GM06990 (cell line): ENCODE measurements around the gene LRRTM4.
"Not testable (repeated sequence)": the region's sequence is repeated elsewhere in the genome, so short reads cannot be mapped to it uniquely, and the experiment has no call there.

Experiments
- DNase-seq: peaks from one replicate; pipeline ENCODE4 v3.0.0-alpha.2; 2011; ENCODE audit not compliant: insufficient read length; ENCODE audit errors: extremely low read depth
- H3K27me3 ChIP-seq: replicated peaks from 2 replicates; pipeline ENCODE4 v1.6.0; 2011; ENCODE audit warnings: low read length; ENCODE audit not compliant: control insufficient read depth, insufficient read depth
- H3K36me3 ChIP-seq: 2 replicates; pipeline ENCODE4 v1.5.1; 2011; ENCODE audit warnings: low read length; ENCODE audit not compliant: control insufficient read depth, insufficient read depth
- H3K4me3 ChIP-seq: replicated peaks from 2 replicates; pipeline ENCODE4 v1.5.1; 2011; ENCODE audit warnings: low read depth, mild to moderate bottlenecking, control low read depth, low read length
- TF ChIP-seq, protein P1 (sequence below): IDR thresholded peaks from 2 replicates; pipeline ENCODE4 v1.5.1; 2011; ENCODE audit warnings: low read length, control low read depth, mild to moderate bottlenecking, inconsistent platforms; ENCODE audit not compliant: insufficient read depth, poor library complexity, severe bottlenecking

LRRTM4 gene

DNA sequence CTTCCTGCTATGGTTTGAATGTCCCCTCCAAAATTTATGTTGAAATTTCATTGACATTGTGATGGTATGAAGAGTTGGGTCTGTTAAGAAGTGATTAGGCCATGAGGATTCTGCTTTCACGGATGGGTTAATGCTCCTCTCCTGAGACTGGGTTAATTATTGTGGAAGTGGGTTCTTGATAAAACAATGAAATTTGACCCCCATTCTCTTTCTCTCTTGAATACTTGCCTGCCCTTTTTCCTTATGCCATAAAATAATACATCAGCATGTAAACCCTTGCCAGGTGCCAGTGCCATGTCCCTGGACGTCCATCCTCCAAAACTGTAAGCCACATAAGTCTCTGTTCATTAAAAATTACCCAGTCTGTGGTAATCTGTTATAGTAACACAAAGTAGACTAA, 352.8 kb downstream of the LRRTM4 start:
- Histone ChIP-seq H3K27me3 (no peaks in the 10 kb centered on the region), H3K36me3 (no peaks in the 10 kb centered on the region), H3K4me3 (no peak overlapping the region)
- no peak for DNase-seq
- TF ChIP-seq, protein P1, sequence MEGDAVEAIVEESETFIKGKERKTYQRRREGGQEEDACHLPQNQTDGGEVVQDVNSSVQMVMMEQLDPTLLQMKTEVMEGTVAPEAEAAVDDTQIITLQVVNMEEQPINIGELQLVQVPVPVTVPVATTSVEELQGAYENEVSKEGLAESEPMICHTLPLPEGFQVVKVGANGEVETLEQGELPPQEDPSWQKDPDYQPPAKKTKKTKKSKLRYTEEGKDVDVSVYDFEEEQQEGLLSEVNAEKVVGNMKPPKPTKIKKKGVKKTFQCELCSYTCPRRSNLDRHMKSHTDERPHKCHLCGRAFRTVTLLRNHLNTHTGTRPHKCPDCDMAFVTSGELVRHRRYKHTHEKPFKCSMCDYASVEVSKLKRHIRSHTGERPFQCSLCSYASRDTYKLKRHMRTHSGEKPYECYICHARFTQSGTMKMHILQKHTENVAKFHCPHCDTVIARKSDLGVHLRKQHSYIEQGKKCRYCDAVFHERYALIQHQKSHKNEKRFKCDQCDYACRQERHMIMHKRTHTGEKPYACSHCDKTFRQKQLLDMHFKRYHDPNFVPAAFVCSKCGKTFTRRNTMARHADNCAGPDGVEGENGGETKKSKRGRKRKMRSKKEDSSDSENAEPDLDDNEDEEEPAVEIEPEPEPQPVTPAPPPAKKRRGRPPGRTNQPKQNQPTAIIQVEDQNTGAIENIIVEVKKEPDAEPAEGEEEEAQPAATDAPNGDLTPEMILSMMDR: no peak

DNA sequence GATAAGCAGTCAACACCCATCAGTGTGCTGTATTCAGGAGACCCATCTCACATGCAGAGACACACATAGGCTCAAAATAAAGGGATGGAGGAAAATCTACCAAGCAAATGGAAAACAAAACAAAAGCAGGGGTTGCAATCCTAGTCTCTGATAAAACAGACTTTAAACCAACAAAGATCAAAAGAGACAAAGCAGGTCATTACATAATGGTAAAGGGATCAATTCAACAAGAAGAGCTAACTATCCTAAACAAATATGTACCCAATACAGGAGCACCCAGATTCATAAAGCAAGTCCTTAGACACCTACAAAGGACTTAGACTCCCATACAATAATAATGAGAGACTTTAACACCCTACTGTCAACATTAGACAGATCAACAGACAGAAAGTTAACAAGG, 358.2 kb downstream of the LRRTM4 start:
- not testable (repeated sequence) for DNase-seq, H3K36me3 ChIP-seq, H3K27me3 ChIP-seq, H3K4me3 ChIP-seq

DNA sequence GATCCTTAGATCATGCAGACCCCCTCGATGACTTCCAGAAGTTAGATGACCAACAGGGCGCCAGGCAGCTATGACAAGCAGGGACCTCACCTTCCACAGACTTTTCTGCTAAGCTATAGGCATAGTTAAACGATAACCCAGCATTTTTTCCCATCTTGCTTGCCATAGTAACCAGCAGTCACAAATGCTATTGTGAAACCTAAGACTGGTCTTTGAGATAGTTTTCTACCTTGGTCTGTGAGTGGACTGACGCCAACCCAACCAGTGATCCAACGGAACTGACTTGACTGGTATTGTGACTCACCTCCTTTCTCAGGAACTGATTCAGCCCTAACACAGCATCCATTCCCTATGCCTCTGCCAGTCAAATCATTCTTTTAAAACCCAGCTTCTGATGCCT, 361.2 kb downstream of the LRRTM4 start:
- DNase-seq: no peak
- TF ChIP-seq, protein P1: no peak
- H3K4me3 ChIP-seq: no peak overlapping the region

DNA sequence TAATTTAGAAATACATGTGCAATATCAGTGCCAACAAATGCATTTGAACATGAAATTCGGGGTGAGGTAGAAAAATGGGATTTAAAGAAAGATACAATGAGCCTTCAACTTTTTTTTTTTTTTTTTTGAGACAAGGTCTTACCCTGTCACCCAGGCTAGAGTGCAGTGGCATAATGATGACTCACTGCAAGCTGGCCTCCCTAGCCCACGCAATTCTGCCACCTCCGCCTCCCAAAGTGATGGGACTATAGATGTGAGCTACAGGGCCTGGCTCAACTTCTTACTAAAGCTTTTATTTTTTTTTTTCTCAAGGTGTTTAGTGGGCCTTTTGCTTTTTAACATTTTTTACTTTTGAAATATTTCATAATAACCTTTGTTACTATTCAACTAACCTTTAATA, 365.6 kb downstream of the LRRTM4 start:
- TF ChIP-seq, protein P1: no peak
- DNase-seq: no peak
- no peaks in the 10 kb centered on the region for H3K27me3 ChIP-seq
- H3K36me3 ChIP-seq: no peaks in the 10 kb centered on the region
- H3K4me3 ChIP-seq: no peak overlapping the region

More for the DNA sequence above, 361.2 kb downstream of the LRRTM4 start:
- H3K36me3 ChIP-seq: no peaks in the 10 kb centered on the region
- H3K27me3 ChIP-seq: no peaks in the 10 kb centered on the region

DNA sequence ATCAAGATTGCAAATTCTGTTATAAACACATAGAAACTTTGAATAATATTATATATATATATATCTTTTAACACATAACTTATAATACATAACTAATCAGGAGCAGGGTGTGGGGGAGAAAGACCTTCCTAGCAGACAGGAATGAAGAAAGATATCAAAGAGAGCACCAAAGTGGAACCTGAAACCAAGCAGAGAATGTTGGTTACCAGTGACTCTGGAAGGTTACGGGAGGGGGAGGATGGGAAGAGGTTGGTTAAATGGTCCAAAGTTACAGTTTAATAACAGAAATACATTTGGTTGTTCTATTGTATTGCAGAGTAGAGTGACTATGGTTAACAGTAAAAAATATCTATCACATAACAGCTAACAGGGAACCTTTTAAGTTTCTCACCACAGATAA, 366.7 kb downstream of the LRRTM4 start:
- no peaks in the 10 kb centered on the region for H3K36me3 ChIP-seq
- H3K27me3 ChIP-seq: no peaks in the 10 kb centered on the region
- DNase-seq: no peak
- TF ChIP-seq, protein P1: no peak
- H3K4me3 ChIP-seq: no peak overlapping the region

DNA sequence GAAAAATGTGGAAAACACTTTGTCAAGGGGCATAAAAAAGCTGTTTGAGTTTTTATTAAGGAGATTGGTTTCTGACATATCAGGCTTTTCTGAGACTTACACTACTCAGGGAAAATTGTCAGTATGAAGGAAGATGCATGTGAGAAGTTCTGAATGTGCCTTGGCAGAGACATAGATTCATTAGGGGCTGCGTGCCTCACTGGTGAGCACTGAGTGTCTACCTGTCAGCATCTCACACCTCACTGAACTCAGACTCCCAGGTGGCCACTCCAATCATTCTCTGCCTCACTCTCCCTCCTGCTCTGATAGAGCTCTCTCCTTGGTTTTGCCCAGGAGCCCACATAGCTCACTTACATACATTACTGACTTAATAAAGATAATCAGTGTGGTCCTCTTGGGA, 372.6 kb downstream of the LRRTM4 start:
- no peak overlapping the region for H3K4me3 ChIP-seq
- TF ChIP-seq, protein P1: no peak
- DNase-seq: no peak
- no peaks in the 10 kb centered on the region for H3K27me3 ChIP-seq
- H3K36me3 ChIP-seq: no peaks in the 10 kb centered on the region
